Fibroblast of lung (primary cell): ENCODE results near the gene ATG7. TPM values are rescaled to one million over a fixed set of nuclear protein-coding genes. Genes with fewer than 3 reads are reported as not detected.

Experiments used
- DNase-seq, 2 donors: peaks; one replicate each; pipeline versions ENCODE4 v3.0.0 to v3.0.0-alpha.2; 2010; ENCODE audit warnings: low read depth in 2 of 2
- H2AFZ ChIP-seq: 2 replicates; pipeline ENCODE4 v1.5.1; 2012; ENCODE audit warnings: low read length, control low read depth, inconsistent platforms
- H3K27ac ChIP-seq: 2 replicates; pipeline ENCODE4 v1.5.1; 2011; ENCODE audit warnings: low read length, control low read depth; ENCODE audit not compliant: insufficient read depth
- H3K27me3 ChIP-seq: 2 replicates; pipeline ENCODE4 v1.5.1; 2011; ENCODE audit warnings: mild to moderate bottlenecking, low read length; ENCODE audit not compliant: control insufficient read depth, insufficient read depth
- H3K36me3 ChIP-seq: 2 replicates; pipeline ENCODE4 v1.5.1; 2011; ENCODE audit warnings: low read length; ENCODE audit not compliant: control insufficient read depth, insufficient read depth
- H3K4me1 ChIP-seq: 2 replicates; pipeline ENCODE4 v1.5.1; 2011; ENCODE audit warnings: low read length; ENCODE audit not compliant: control insufficient read depth, insufficient read depth; ENCODE audit errors: extremely low read depth
- H3K4me2 ChIP-seq: 2 replicates; pipeline ENCODE4 v1.5.1; 2011; ENCODE audit warnings: low read length, control low read depth; ENCODE audit not compliant: insufficient read depth; ENCODE audit errors: extremely low read depth
- H3K4me3 ChIP-seq, 4 experiments: fragments of 200-600 bp in 1 of 4; sonication (generic) in 1 of 4; replicated peaks in 1 of 4; 2 replicates each; pipeline ENCODE4 v1.5.1; 2011 to 2016; ENCODE audit warnings: low read length in 4 of 4, low read depth in 3 of 4, mild to moderate bottlenecking in 3 of 4, control low read depth in 2 of 4, inconsistent platforms in 1 of 4, mixed read lengths in 1 of 4; ENCODE audit not compliant: insufficient read depth in 1 of 4; ENCODE audit errors: control extremely low read depth in 1 of 4
- H3K79me2 ChIP-seq: 2 replicates; pipeline ENCODE4 v1.5.1; 2012; ENCODE audit warnings: mild to moderate bottlenecking, low read length, inconsistent platforms; ENCODE audit not compliant: control insufficient read depth, insufficient read depth
- H3K9ac ChIP-seq: 2 replicates; pipeline ENCODE4 v1.5.1; 2011; ENCODE audit warnings: mild to moderate bottlenecking, low read length, control low read depth; ENCODE audit not compliant: insufficient read depth
- H3K9me3 ChIP-seq: 2 replicates; pipeline ENCODE4 v1.5.1; 2012; ENCODE audit warnings: low read depth, low read length; ENCODE audit not compliant: control insufficient read depth, insufficient read depth
- H4K20me1 ChIP-seq: 2 replicates; pipeline ENCODE4 v1.5.1; 2011; ENCODE audit warnings: low read length; ENCODE audit not compliant: control insufficient read depth, insufficient read depth; ENCODE audit errors: extremely low read depth
- EZH2 ChIP-seq: IDR thresholded peaks from 2 replicates; pipeline ENCODE4 v1.5.1; 2012; ENCODE audit warnings: low read length, control low read depth, mild to moderate bottlenecking; ENCODE audit errors: missing control alignments
- polyA minus RNA-seq: library from RNA; depleted of rRNA, polyadenylated mRNA; stranded (reverse); fragments of >200 nt; gene quantifications from 2 replicates; pipeline ENCODE4 v1.2.3, GENCODE V29; 2011; ENCODE audit warnings: low replicate concordance
- polyA plus RNA-seq, 2 donors: library from polyadenylated mRNA; depleted of rRNA in 1 of 2; stranded (reverse) in 1 of 2; unstranded in 1 of 2; fragments of >200 nt; gene quantifications; 2 replicates each; pipeline ENCODE4 v1.2.1, GENCODE V29; 2011 to 2012; ENCODE audit warnings: missing spikeins in 1 of 2
- total RNA-seq: library from RNA; depleted of rRNA; stranded (reverse); fragments of >200 nt; gene quantifications from 2 replicates; pipeline ENCODE4 v1.2.1, GENCODE V29; 2014
- TF ChIP-seq, protein P1 (sequence below), 2 donors: IDR thresholded peaks in 1 of 2; conservative IDR thresholded peaks in 1 of 2; 1 replicate in 1 of 2; 2 replicates in 1 of 2; pipeline ENCODE4 v1.5.1; 2011 to 2012; ENCODE audit warnings: low read length in 2 of 2, control low read depth in 1 of 2, inconsistent platforms in 1 of 2, low read depth in 1 of 2, mild to moderate bottlenecking in 1 of 2

ATG7 gene, protein sequence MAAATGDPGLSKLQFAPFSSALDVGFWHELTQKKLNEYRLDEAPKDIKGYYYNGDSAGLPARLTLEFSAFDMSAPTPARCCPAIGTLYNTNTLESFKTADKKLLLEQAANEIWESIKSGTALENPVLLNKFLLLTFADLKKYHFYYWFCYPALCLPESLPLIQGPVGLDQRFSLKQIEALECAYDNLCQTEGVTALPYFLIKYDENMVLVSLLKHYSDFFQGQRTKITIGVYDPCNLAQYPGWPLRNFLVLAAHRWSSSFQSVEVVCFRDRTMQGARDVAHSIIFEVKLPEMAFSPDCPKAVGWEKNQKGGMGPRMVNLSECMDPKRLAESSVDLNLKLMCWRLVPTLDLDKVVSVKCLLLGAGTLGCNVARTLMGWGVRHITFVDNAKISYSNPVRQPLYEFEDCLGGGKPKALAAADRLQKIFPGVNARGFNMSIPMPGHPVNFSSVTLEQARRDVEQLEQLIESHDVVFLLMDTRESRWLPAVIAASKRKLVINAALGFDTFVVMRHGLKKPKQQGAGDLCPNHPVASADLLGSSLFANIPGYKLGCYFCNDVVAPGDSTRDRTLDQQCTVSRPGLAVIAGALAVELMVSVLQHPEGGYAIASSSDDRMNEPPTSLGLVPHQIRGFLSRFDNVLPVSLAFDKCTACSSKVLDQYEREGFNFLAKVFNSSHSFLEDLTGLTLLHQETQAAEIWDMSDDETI
- 56.5 and 60.9 TPM in 2 replicates for total RNA-seq
- 50.8 and 61.5 TPM in 2 replicates for polyA plus RNA-seq
- 25.4 and 35.0 TPM in 2 replicates for polyA plus RNA-seq (2012)
- polyA minus RNA-seq: 81.8 and 91.1 TPM in 2 replicates

GRCh38 chr3:11271986-11272904 is at the start of gene ATG7:
Gene ATG7, plus strand, starts transcription at chr3:11272397. Its CDS starts 26,299 bp downstream, at chr3:11298696.
- peak within 1 kb of the TSS; percentile 84 for H3K9ac ChIP-seq
- TF ChIP-seq, protein P1, sequence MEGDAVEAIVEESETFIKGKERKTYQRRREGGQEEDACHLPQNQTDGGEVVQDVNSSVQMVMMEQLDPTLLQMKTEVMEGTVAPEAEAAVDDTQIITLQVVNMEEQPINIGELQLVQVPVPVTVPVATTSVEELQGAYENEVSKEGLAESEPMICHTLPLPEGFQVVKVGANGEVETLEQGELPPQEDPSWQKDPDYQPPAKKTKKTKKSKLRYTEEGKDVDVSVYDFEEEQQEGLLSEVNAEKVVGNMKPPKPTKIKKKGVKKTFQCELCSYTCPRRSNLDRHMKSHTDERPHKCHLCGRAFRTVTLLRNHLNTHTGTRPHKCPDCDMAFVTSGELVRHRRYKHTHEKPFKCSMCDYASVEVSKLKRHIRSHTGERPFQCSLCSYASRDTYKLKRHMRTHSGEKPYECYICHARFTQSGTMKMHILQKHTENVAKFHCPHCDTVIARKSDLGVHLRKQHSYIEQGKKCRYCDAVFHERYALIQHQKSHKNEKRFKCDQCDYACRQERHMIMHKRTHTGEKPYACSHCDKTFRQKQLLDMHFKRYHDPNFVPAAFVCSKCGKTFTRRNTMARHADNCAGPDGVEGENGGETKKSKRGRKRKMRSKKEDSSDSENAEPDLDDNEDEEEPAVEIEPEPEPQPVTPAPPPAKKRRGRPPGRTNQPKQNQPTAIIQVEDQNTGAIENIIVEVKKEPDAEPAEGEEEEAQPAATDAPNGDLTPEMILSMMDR (conservative IDR thresholded peaks at IDR 0.05 in 1 of 2, IDR thresholded peaks at IDR 0.05 in 1 of 2; ENCODE audit: low read depth in 1 of 2, low read length in 2 of 2): no peak
- no peak for TF ChIP-seq EZH2
- H3K36me3 ChIP-seq: no peaks in the 10 kb centered on the region
- H3K27ac ChIP-seq: peak within 1 kb of the TSS; percentile 90
- no peaks in the 10 kb centered on the region for H3K9me3 ChIP-seq
- H2AFZ ChIP-seq: peak within 1 kb of the TSS; percentile 75
- DNase-seq: peak; percentile 95 to 96
- H3K4me3 ChIP-seq: peak within 1 kb of the TSS; percentile 56 to 99 (median 85)
- peak within 1 kb of the TSS; percentile 93 for H3K4me2 ChIP-seq
- peaks cover 4% of the 10 kb centered on the region for H3K4me1 ChIP-seq
- H4K20me1 ChIP-seq: no peaks in the 10 kb centered on the region
- no peaks in the 10 kb centered on the region for H3K27me3 ChIP-seq
- H3K79me2 ChIP-seq: peaks cover 47% of the 10 kb centered on the region

GRCh38 chr3:11224010-11224409 is 48.2 kb upstream of the ATG7 start:
- no peak overlapping the region for H2AFZ ChIP-seq
- H3K9ac ChIP-seq: no peak overlapping the region
- H3K9me3 ChIP-seq: no peaks in the 10 kb centered on the region
- H3K79me2 ChIP-seq: no peaks in the 10 kb centered on the region
- no peak overlapping the region for H3K4me3 ChIP-seq
- no peaks in the 10 kb centered on the region for H3K27me3 ChIP-seq
- no peaks in the 10 kb centered on the region for H3K36me3 ChIP-seq
- DNase-seq: no peak
- no peak for TF ChIP-seq EZH2
- TF ChIP-seq, protein P1 (conservative IDR thresholded peaks at IDR 0.05 in 1 of 2, IDR thresholded peaks at IDR 0.05 in 1 of 2; ENCODE audit: low read depth in 1 of 2, low read length in 2 of 2): no peak
- H3K27ac ChIP-seq: no peak overlapping the region
- no peak overlapping the region for H3K4me2 ChIP-seq
- H3K4me1 ChIP-seq: no peaks in the 10 kb centered on the region
- H4K20me1 ChIP-seq: no peaks in the 10 kb centered on the region
